Gastroesophageal sphincter (tissue), 4 donors: Measurements from ENCODE around the gene CDH4. TPM values are rescaled to one million over a fixed set of nuclear protein-coding genes. Genes with fewer than 3 reads are reported as not detected.

Experiments
- ATAC-seq: fragments of 150-250 bp; one replicate; pipeline ENCODE4 v1.9.1; 2016; ENCODE audit warnings: mild to moderate bottlenecking, moderate library complexity
- H3K27ac ChIP-seq, 4 donors: fragments of 200-600 bp; sonication (generic) in 3 of 4; 1 replicate in 3 of 4; 2 replicates in 1 of 4; pipeline ENCODE4 v1.5.1; 2016 to 2019
- H3K27me3 ChIP-seq: fragments of 200-600 bp; sonication (generic); one replicate; pipeline ENCODE4 v1.5.1; 2019
- H3K36me3 ChIP-seq, 2 donors: fragments of 200-600 bp; sonication (generic); one replicate each; pipeline ENCODE4 v1.5.1; 2019; ENCODE audit warnings: control low read depth in 1 of 2
- H3K4me1 ChIP-seq, 3 donors: fragments of 200-600 bp; sonication (generic); 1 replicate in 2 of 3; 2 replicates in 1 of 3; pipeline ENCODE4 v1.5.1; 2016 to 2019; ENCODE audit warnings: control low read depth in 2 of 3
- H3K4me3 ChIP-seq, 2 donors: fragments of 200-600 bp; sonication (generic); one replicate each; pipeline ENCODE4 v1.5.1; 2019; ENCODE audit warnings: mild to moderate bottlenecking in 1 of 2, moderate library complexity in 1 of 2
- H3K9me3 ChIP-seq, 3 donors: fragments of 200-600 bp; sonication (generic); one replicate each; pipeline ENCODE4 v1.5.1; 2017 to 2019; ENCODE audit warnings: control low read depth in 2 of 3
- CTCF ChIP-seq, 4 experiments: fragments of 200-600 bp in 2 of 4; fragments of 450-650 bp in 2 of 4; sonication (generic) in 1 of 4; IDR thresholded peaks; one replicate each; pipeline ENCODE4 v1.5.1; 2017 to 2019; ENCODE audit warnings: antibody characterized with exemption in 4 of 4, mild to moderate bottlenecking in 2 of 4, moderate library complexity in 2 of 4
- EP300 ChIP-seq: sonication (generic); formaldehyde crosslinking; IDR thresholded peaks from one replicate; pipeline ENCODE4 v1.6.1; 2017; ENCODE audit warnings: antibody characterized with exemption, mild to moderate bottlenecking
- POLR2A ChIP-seq, 2 donors: fragments of 450-650 bp; IDR thresholded peaks; one replicate each; pipeline ENCODE4 v1.6.1; 2017; ENCODE audit warnings: antibody characterized with exemption in 2 of 2, mild to moderate bottlenecking in 2 of 2, moderate library complexity in 1 of 2
- POLR2AphosphoS5 ChIP-seq: sonication (generic); formaldehyde crosslinking; IDR thresholded peaks from one replicate; pipeline ENCODE4 v1.6.1; 2017; ENCODE audit warnings: antibody characterized with exemption
- WGBS, 2 donors: methylation state at CpG; one replicate each; pipeline ENCODE4 v1.1.5; 2018; ENCODE audit warnings: low coverage in 1 of 2; 5-methylcytosine and 5-hydroxymethylcytosine counted together
- total RNA-seq, 4 donors: library from RNA; depleted of rRNA; stranded (reverse); fragments of >200 nt; gene quantifications; one replicate each; pipeline ENCODE4 v1.1.0, GENCODE V29; 2016

The CDH4 gene
- total RNA-seq, 4 donors from 2014 or later = under 0.01 to 1.5 (median 0.42) TPM; not detected in 1

- no peak overlapping the region for H3K4me3 ChIP-seq
- no peak for ATAC-seq
- no peak overlapping the region for H3K27ac ChIP-seq
- H3K36me3 ChIP-seq = no peaks in the 10 kb centered on the region
- WGBS, 2 donors = 85 to 89% methylated on average over 1 to 3 of the region's 3 CpGs
- no peaks in the 10 kb centered on the region for H3K4me1 ChIP-seq
- TF ChIP-seq CTCF (IDR thresholded peaks at IDR 0.05) = no peak
- no peak for TF ChIP-seq EP300
- no peak for TF ChIP-seq POLR2A (IDR thresholded peaks at IDR 0.05)
- TF ChIP-seq POLR2AphosphoS5 = no peak
- no peaks in the 10 kb centered on the region for H3K9me3 ChIP-seq
- H3K27me3 ChIP-seq = peaks cover 46% of the 10 kb centered on the region
Measured at GRCh38 chr20:61222699-61223098, 29.4 kb upstream of the CDH4 start.

- H3K27me3 ChIP-seq = peaks cover 42% of the 10 kb centered on the region
- WGBS, 2 donors = 68 to 90% methylated on average over 6 to 10 of the region's 10 CpGs
- H3K27ac ChIP-seq = no peak overlapping the region
- no peak for ATAC-seq
- no peaks in the 10 kb centered on the region for H3K4me1 ChIP-seq
- H3K9me3 ChIP-seq = no peaks in the 10 kb centered on the region
- H3K36me3 ChIP-seq = no peaks in the 10 kb centered on the region
- no peak overlapping the region for H3K4me3 ChIP-seq
- TF ChIP-seq POLR2AphosphoS5 = no peak
- no peak for TF ChIP-seq POLR2A (IDR thresholded peaks at IDR 0.05)
- TF ChIP-seq EP300 = no peak
- no peak for TF ChIP-seq CTCF (IDR thresholded peaks at IDR 0.05)
Measured at GRCh38 chr20:61223121-61223520, 28.9 kb upstream of the CDH4 start.

- H3K27me3 ChIP-seq = peaks cover 21% of the 10 kb centered on the region
- peaks cover 0 to 8% (median 0%) of the 10 kb centered on the region in 3 donors for H3K9me3 ChIP-seq
- TF ChIP-seq CTCF (IDR thresholded peaks at IDR 0.05) (no peak), POLR2A (IDR thresholded peaks at IDR 0.05) (no peak), EP300 (no peak), POLR2AphosphoS5 (no peak)
- no peak for ATAC-seq
- H3K27ac ChIP-seq = no peak overlapping the region
- no peaks in the 10 kb centered on the region for H3K36me3 ChIP-seq
- 82% methylated on average over 5 of the region's 9 CpGs; no CpG with 5 or more reads in 1 of the 2 donors for WGBS, 2 donors
- peaks cover 0 to 5% (median 0%) of the 10 kb centered on the region in 3 donors for H3K4me1 ChIP-seq
- H3K4me3 ChIP-seq = no peak overlapping the region
Measured at GRCh38 chr20:61230166-61230565, 21.9 kb upstream of the CDH4 start.

- no peak for ATAC-seq
- Histone ChIP-seq H3K27ac (no peak overlapping the region), H3K4me1 (peaks cover 0 to 5% (median 0%) of the 10 kb centered on the region in 3 donors), H3K27me3 (peaks cover 33% of the 10 kb centered on the region), H3K4me3 (no peak overlapping the region), H3K9me3 (peaks cover 0 to 8% (median 0%) of the 10 kb centered on the region in 3 donors), H3K36me3 (no peaks in the 10 kb centered on the region)
- TF ChIP-seq CTCF (IDR thresholded peaks at IDR 0.05) = no peak
- no peak for TF ChIP-seq POLR2A (IDR thresholded peaks at IDR 0.05)
- TF ChIP-seq EP300 = no peak
- TF ChIP-seq POLR2AphosphoS5 = no peak
- WGBS, 2 donors = 90 to 92% methylated on average over 6 to 7 of the region's 7 CpGs
Measured at GRCh38 chr20:61233590-61233989, 18.5 kb upstream of the CDH4 start.

- Histone ChIP-seq H3K27ac (no peak overlapping the region), H3K36me3 (no peaks in the 10 kb centered on the region), H3K27me3 (peaks cover 29% of the 10 kb centered on the region), H3K4me1 (no peaks in the 10 kb centered on the region), H3K9me3 (peaks cover 0 to 8% (median 0%) of the 10 kb centered on the region in 3 donors), H3K4me3 (no peak overlapping the region)
- no peak for TF ChIP-seq EP300
- TF ChIP-seq CTCF (IDR thresholded peaks at IDR 0.05) = no peak
- TF ChIP-seq POLR2AphosphoS5 = no peak
- TF ChIP-seq POLR2A (IDR thresholded peaks at IDR 0.05) = no peak
- WGBS, 2 donors = 57 to 73% methylated on average over 7 to 9 of the region's 11 CpGs
- no peak for ATAC-seq
Measured at GRCh38 chr20:61234224-61234890, 17.7 kb upstream of the CDH4 start.
